ENCODE data around the gene TULP4.

The TULP4 gene

GRCh38 chr6:158414851-158415262 lies 102.6 kb downstream of the TULP4 start:
- no peak for TF ChIP-seq ZNF274 (IDR thresholded peaks at IDR 0.05; ENCODE audit: low read depth, low read length)
- H3K4me3 ChIP-seq (ENCODE audit: low read length) = no peak overlapping the region

GRCh38 chr6:158415666-158416065 lies 103.4 kb downstream of the TULP4 start:
- no peak overlapping the region for H3K4me3 ChIP-seq (ENCODE audit: low read length)
- TF ChIP-seq ZNF274 (IDR thresholded peaks at IDR 0.05; ENCODE audit: low read depth, low read length) = no peak

- H3K4me3 ChIP-seq (ENCODE audit: low read length) = no peak overlapping the region
- no peak for TF ChIP-seq ZNF274 (IDR thresholded peaks at IDR 0.05; ENCODE audit: low read depth, low read length)
These were observed 104.9 kb downstream of the TULP4 start for GRCh38 chr6:158416883-158417759.

GRCh38 chr6:158417760-158418098 lies 105.5 kb downstream of the TULP4 start:
- TF ChIP-seq ZNF274 (IDR thresholded peaks at IDR 0.05; ENCODE audit: low read depth, low read length) = no peak

GRCh38 chr6:158418501-158418900 lies 106.2 kb downstream of the TULP4 start:
- no peak for TF ChIP-seq ZNF274 (IDR thresholded peaks at IDR 0.05; ENCODE audit: low read depth, low read length)
- no peak overlapping the region for H3K4me3 ChIP-seq (ENCODE audit: low read length)

More at GRCh38 chr6:158417760-158418098, 105.5 kb downstream of the TULP4 start:
- no peak overlapping the region for H3K4me3 ChIP-seq (ENCODE audit: low read length)

- no peak for TF ChIP-seq ZNF274 (IDR thresholded peaks at IDR 0.05; ENCODE audit: low read depth, low read length)
- no peak overlapping the region for H3K4me3 ChIP-seq (ENCODE audit: low read length)
These were observed 107.2 kb downstream of the TULP4 start for GRCh38 chr6:158419339-158419909.

GRCh38 chr6:158421381-158421780 lies 109.1 kb downstream of the TULP4 start:
- TF ChIP-seq ZNF274 (IDR thresholded peaks at IDR 0.05; ENCODE audit: low read depth, low read length) = no peak
- H3K4me3 ChIP-seq (ENCODE audit: low read length) = no peak overlapping the region

- no peak overlapping the region for H3K4me3 ChIP-seq (ENCODE audit: low read length)
- TF ChIP-seq ZNF274 (IDR thresholded peaks at IDR 0.05; ENCODE audit: low read depth, low read length) = no peak
These were observed 110.5 kb downstream of the TULP4 start for GRCh38 chr6:158422629-158423238.

GRCh38 chr6:158431036-158431435 lies 118.8 kb downstream of the TULP4 start:
- TF ChIP-seq ZNF274 (IDR thresholded peaks at IDR 0.05; ENCODE audit: low read depth, low read length) = no peak
- no peak overlapping the region for H3K4me3 ChIP-seq (ENCODE audit: low read length)

- H3K4me3 ChIP-seq (ENCODE audit: low read length) = no peak overlapping the region
- no peak for TF ChIP-seq ZNF274 (IDR thresholded peaks at IDR 0.05; ENCODE audit: low read depth, low read length)
These were observed 119.3 kb downstream of the TULP4 start for GRCh38 chr6:158431560-158431959.

- no peak overlapping the region for H3K4me3 ChIP-seq (ENCODE audit: low read length)
- TF ChIP-seq ZNF274 (IDR thresholded peaks at IDR 0.05; ENCODE audit: low read depth, low read length) = no peak
These were observed 125.3 kb downstream of the TULP4 start for GRCh38 chr6:158437571-158437970.

GRCh38 chr6:158438226-158438625 lies 126.0 kb downstream of the TULP4 start:
- no peak for TF ChIP-seq ZNF274 (IDR thresholded peaks at IDR 0.05; ENCODE audit: low read depth, low read length)
- no peak overlapping the region for H3K4me3 ChIP-seq (ENCODE audit: low read length)

GRCh38 chr6:158439255-158439654 lies 127.0 kb downstream of the TULP4 start:
- H3K4me3 ChIP-seq (ENCODE audit: low read length) = no peak overlapping the region
- no peak for TF ChIP-seq ZNF274 (IDR thresholded peaks at IDR 0.05; ENCODE audit: low read depth, low read length)

GRCh38 chr6:158441716-158442215 lies 129.5 kb downstream of the TULP4 start:
- TF ChIP-seq ZNF274 (IDR thresholded peaks at IDR 0.05; ENCODE audit: low read depth, low read length) = no peak

GRCh38 chr6:158442306-158442705 lies 130.0 kb downstream of the TULP4 start:
- TF ChIP-seq ZNF274 (IDR thresholded peaks at IDR 0.05; ENCODE audit: low read depth, low read length) = no peak

More at GRCh38 chr6:158441716-158442215, 129.5 kb downstream of the TULP4 start:
- H3K4me3 ChIP-seq (ENCODE audit: low read length) = no peak overlapping the region

More at GRCh38 chr6:158442306-158442705, 130.0 kb downstream of the TULP4 start:
- no peak overlapping the region for H3K4me3 ChIP-seq (ENCODE audit: low read length)

Measured in GM08714 (cell line).